HG03045 (cell line): ENCODE measurements around the gene AKT3.

Experiments
- ATAC-seq: cut with Tn5 transposase; IDR thresholded peaks from one replicate; pipeline ENCODE4 v1.9.1; 2021; ENCODE audit warnings: mild to moderate bottlenecking, moderate library complexity; ENCODE audit not compliant: unreplicated experiment

The AKT3 gene

DNA sequence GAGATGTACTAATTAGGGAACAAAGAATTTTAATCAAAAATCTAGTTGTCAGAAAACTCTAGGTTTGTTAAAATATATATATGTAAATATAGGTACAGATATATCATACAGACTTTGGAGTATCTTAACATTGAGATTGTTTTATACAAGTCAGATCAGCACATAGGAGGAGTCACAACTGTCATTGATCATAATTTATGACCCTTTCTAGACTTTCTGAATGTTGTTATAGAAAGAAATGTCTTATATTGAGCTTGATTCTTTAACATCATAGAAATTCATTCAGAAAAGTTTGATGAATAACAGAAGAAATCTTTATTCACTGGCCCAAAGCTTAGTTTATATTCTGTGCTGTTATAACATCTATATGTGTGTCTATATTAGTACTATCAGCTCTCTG is 408.4 kb downstream of the AKT3 start:
- ATAC-seq = no peak

DNA sequence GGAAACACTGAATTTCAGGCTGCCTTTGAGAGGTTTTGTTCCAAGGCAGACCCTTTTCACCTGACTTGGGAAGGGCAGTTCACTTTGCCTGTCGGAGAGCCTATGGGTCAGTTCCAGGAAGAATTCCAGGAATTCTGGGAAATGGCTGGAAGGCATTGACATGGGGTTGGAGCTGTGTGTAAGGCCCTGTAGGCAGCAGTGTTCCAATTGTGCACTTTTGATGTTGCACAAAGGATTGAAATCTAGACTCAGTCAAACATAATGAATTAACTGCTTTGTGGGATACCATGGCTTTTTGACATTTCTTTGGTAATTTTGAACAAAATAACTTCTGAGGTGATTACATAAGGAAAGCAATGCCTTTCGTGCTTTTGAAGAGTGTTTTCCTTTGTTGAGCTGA is 409.6 kb downstream of the AKT3 start:
- ATAC-seq = no peak

DNA sequence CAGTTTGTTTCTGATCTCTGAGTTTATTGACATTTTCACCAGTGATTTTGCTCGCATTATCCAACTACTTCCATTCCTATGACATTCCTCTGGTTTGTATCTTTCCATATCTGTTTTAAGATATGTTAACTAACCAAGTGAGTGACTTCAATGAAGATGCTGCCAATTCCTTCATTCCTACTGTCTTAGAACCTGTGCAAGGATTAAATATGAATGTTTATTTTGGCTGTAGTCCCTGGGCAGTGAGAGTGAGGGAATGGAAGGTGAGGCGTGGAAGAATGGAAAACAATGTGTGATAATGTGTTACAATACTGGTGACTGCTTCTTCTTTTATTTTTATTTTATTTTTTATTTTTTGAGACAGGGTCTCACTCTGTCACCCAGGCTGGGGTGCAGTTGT is 411.2 kb downstream of the AKT3 start:
- no peak for ATAC-seq
